LNCAP (cell line): ENCODE results near the gene TMEM219.

Source experiments
- TF ChIP-seq, protein P1 (sequence below): fragments of 450-650 bp; IDR thresholded peaks from 2 replicates; pipeline ENCODE4 v1.5.1; 2017; ENCODE audit warnings: mild to moderate bottlenecking

Gene TMEM219

GRCh38 chr16:30006095-30006473 is 44.2 kb downstream of the TMEM219 start:
- TF ChIP-seq, protein P1, sequence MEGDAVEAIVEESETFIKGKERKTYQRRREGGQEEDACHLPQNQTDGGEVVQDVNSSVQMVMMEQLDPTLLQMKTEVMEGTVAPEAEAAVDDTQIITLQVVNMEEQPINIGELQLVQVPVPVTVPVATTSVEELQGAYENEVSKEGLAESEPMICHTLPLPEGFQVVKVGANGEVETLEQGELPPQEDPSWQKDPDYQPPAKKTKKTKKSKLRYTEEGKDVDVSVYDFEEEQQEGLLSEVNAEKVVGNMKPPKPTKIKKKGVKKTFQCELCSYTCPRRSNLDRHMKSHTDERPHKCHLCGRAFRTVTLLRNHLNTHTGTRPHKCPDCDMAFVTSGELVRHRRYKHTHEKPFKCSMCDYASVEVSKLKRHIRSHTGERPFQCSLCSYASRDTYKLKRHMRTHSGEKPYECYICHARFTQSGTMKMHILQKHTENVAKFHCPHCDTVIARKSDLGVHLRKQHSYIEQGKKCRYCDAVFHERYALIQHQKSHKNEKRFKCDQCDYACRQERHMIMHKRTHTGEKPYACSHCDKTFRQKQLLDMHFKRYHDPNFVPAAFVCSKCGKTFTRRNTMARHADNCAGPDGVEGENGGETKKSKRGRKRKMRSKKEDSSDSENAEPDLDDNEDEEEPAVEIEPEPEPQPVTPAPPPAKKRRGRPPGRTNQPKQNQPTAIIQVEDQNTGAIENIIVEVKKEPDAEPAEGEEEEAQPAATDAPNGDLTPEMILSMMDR = no peak

DNA sequence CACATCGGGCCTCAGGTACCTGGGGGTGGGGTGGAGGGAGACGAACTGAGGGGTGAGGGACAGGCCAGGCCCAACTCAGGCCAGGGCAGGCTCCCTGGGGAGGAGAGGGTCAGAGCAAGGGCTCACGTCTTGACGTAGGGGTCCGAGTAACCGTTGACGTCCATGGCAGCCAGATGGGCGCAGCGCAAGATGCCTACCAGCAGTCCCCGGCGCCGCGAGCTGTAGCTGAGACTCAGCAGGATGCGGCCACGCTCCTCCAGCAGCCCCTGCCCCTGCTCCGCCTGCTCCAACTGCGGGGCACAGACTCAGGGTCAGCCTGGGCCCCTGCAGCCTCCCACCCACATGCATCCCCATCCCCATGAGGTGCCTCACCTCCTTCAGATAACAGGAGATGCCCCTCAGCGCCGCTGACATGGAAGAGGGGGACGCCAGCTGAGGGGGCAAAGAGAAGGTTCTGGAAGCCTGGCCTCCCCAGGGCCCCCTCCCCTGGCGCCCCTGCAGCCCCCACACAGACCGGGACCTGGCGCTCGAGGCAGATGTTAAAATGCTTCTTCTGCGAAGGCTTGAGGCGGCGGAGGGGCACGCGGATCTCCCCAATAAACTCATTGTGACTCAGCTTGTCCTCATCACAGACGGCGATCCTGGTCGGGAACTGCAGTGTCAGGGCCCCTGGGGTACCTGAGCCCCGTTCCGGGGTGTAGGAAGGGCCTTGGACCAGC is 44.9 kb downstream of the TMEM219 start:
- TF ChIP-seq, protein P1 = no peak

DNA sequence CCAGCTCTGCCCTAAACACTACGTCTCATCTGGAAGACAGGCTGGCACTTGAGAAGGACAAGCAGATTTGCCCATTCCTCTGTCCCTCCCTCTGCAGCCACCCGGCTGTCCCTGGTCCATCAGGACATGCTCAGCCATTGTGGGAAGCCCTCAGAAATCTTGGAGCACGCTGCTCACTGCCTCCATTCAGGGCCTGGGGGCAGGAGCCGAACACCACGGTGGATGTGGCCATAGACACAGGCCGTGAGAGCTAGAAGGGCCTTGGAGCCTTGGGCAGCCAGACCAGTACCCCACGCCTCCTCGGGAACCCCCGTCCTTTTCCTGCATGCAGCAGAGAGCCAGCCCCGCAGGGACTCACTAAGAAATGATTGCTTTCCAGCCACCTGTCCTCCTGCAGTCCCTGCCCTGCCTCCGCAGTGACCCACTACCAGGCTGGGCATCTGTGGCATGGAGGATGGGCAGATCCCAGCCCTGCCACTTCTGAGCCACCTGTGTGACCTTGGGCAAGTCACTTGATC is 45.6 kb downstream of the TMEM219 start:
- TF ChIP-seq, protein P1 = no peak

DNA sequence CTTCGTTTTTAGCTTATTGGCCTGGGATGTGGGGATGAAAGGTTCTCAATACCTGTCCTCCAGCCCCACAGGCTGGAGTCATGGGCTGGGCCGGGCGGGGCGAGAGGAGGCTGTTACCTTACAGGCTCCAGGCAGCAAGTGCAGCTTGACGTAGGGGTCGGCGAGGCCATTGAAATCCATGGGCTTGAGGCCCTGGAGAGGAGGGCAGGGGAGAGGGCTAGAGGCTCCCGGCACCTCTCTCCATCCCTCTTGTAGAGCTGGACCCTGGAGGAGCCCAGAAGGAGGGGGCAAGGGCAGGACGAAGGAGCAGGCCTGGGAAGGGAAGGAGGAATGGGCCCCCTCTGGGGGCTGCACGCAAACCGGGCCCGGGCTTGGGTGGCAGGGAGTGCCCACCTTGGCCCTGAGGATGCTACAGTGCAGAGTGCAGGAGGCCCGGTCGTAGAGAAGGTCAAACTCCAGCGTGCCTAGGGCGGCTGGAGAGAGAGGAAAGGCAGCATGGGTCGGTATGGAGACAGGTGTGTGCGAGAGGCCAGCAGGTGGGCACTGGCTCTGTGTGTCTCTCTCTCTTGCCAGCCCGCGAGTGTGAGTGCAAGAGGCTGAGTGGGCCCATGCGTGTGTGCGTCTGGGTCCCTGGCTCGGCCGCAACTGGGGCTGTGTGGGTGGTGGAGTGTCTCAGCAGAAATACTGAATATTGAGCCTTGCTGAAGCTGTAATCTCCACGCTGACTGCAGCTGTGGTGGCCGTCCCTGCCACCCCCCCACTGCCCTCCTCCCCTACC is 47.4 kb downstream of the TMEM219 start:
- TF ChIP-seq, protein P1 = no peak

- TF ChIP-seq, protein P1 = no peak
Measured at GRCh38 chr16:30009990-30010843, 48.3 kb downstream of the TMEM219 start.

DNA sequence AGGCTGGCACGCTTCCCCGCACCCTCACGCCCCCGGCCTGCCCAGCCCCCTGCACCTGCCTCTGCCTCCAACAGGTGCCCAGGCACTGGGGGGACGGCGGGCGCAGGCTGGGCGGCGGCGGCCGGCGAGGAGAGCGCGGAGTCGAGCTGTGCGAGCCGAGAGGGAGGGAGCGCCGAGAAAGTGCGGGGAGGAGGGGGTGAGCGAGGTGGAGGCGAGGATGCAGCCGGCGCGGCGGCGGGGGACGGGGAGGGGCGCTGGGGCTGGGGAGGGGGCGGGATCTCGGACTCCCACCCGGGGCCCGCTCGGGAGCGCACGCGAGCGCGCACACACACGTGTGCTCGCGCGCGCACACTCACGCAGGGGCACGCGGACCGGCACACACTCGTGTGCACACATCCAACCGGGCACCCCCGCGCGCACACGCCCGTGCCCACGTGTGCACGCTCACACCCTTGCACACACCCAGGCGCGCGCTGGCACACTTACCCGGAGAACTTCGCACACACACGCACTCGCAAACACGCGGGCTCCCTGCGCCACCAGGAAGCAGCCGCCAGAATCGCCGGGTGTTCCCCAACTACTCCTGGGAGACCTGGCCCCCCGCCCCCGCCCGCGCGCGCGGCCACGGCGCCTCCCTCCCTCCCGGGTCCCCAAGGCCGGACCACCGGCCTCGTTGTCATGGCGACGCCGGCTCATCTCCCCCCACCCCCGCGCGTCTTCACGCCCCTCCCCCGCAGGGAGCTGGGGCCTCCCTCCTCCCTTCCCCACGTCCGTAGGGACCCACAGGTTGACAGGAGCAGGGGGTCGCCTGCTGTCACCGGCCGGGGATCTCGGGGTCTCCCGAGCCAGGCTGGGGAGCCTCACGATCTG is 49.2 kb downstream of the TMEM219 start, which contains the start of gene DOC2A:
DOC2A (minus strand) TSS at position 184 of the 870 bp plus-strand sequence. CDS start 805 bp downstream, outside the sequence.
- TF ChIP-seq, protein P1 = no peak
